Psoas muscle (tissue), 8 donors: ENCODE measurements around the gene TRPM3. TPM values are rescaled to one million over a fixed set of nuclear protein-coding genes. Genes with fewer than 3 reads are reported as not detected.
"Not testable (repeated sequence)": the region's sequence is repeated elsewhere in the genome, so short reads cannot be mapped to it uniquely, and the experiment has no call there.

Experiments
- ATAC-seq, 4 donors: fragments of 200-7000 bp; cut with Tn5 transposase; one replicate each; pipeline ENCODE4 v1.9.1; 2020; ENCODE audit warnings: moderate library complexity in 3 of 4, mild to moderate bottlenecking in 2 of 4
- DNase-seq, 2 donors: peaks; one replicate each; pipeline ENCODE4 v3.0.0-alpha.2; 2020
- H3K27ac ChIP-seq: fragments of 200-600 bp; one replicate; pipeline ENCODE4 v1.8.0; 2022
- H3K27me3 ChIP-seq, 3 donors: fragments of 200-600 bp in 1 of 3; one replicate each; pipeline versions ENCODE4 v1.6.1 to v1.8.0; 2013 to 2022; ENCODE audit warnings: low read length in 2 of 3, mild to moderate bottlenecking in 2 of 3, moderate library complexity in 1 of 3; ENCODE audit not compliant: insufficient read depth in 3 of 3
- H3K36me3 ChIP-seq, 2 donors: fragments of 200-600 bp in 1 of 2; one replicate each; pipeline versions ENCODE4 v1.6.1 to v1.8.0; 2013 to 2022; ENCODE audit warnings: low read depth in 1 of 2, mild to moderate bottlenecking in 1 of 2, moderate library complexity in 1 of 2; ENCODE audit not compliant: insufficient read depth in 1 of 2
- H3K4me1 ChIP-seq: fragments of 200-600 bp; one replicate; pipeline ENCODE4 v1.8.0; 2022
- H3K4me3 ChIP-seq: fragments of 200-600 bp; one replicate; pipeline ENCODE4 v1.8.0; 2022; ENCODE audit warnings: mild to moderate bottlenecking
- H3K9me3 ChIP-seq: fragments of 200-600 bp; one replicate; pipeline ENCODE4 v1.8.0; 2022
- WGBS, 3 donors: extraction: QIAGEN DNeasy Blood & Tissue Kit; methylation state at CpG; one replicate each; pipeline versions ENCODE4 v1.1.6 to v1.1.7; 2013; 5-methylcytosine and 5-hydroxymethylcytosine counted together
- intact Hi-C, 2 donors: fragments of 100-400 bp; cut with DNase I; formaldehyde crosslinking; loops; one replicate each; pipeline versions ENCODE4 v1.11.0 to v1.14.2; 2022
- polyA plus RNA-seq, 3 donors: library from polyadenylated mRNA; stranded (reverse); fragments of 200-250 nt; gene quantifications; one replicate each; pipeline ENCODE4 v1.2.3, GENCODE V29; 2013
- total RNA-seq, 4 donors: library from RNA; stranded (reverse); fragmentation: NEBNext Ultra II Directional in 2 of 4; extraction: Animal tissue kit (Norgen Biotek cat#: 25700) in 2 of 4; gene quantifications; one replicate each; pipeline versions ENCODE4 v1.2.1 to v1.2.4, GENCODE V29; 2021 to 2023
- TF ChIP-seq, protein P1 (sequence below): fragments of 200-600 bp; IDR thresholded peaks from one replicate; pipeline ENCODE4 v1.8.0; 2022; ENCODE audit warnings: antibody characterized with exemption
- donor health status: healthy with polysubstance abuse.
- donor health status: DM: no; HTN: no; CAD: no; lungs with moderate emphysema.
- donor health status: Bipolar disorder and iron deficiency.
- donor health status: healthy.
- donor health status: DM: yes; HTN: yes; CAD: no.
- donor health status: DM: no; HTN: no; CAD: no.
- donor health status: DM: no; HTN: no; CAD: no.
- donor health status: DM: yes; HTN: yes; CAD: no.

Gene TRPM3
- total and polyA plus RNA-seq, 7 donors, result 0.01 to 0.16 (median 0.06) TPM; not detected in 3

DNA sequence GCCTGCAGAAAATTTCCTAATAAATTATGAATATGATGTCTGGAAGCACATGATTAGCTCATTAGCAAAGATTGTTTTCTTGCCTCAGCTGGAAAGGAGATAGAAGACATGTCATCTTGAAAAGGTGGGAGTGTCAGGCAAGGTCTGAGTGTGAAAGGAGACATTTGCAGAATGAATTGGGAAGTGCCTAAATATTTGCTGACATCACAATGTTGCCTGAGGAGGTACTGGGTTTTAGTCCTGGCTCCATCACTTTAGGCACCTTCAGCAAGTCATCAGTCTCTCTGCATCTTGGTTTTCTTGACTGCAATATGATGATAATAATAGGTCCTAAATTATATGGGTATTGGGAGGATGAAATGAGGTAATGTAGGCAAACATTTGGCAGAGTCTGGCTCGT lies 140.1 kb downstream of the TRPM3 start:
- intact Hi-C loops, result no loop called here
- Histone ChIP-seq H3K27me3 (no peaks in the 10 kb centered on the region), H3K27ac (no peak overlapping the region), H3K4me3 (no peak overlapping the region), H3K9me3 (no peaks in the 10 kb centered on the region), H3K36me3 (no peaks in the 10 kb centered on the region), H3K4me1 (no peaks in the 10 kb centered on the region)
- no peak for DNase-seq
- TF ChIP-seq, protein P1, sequence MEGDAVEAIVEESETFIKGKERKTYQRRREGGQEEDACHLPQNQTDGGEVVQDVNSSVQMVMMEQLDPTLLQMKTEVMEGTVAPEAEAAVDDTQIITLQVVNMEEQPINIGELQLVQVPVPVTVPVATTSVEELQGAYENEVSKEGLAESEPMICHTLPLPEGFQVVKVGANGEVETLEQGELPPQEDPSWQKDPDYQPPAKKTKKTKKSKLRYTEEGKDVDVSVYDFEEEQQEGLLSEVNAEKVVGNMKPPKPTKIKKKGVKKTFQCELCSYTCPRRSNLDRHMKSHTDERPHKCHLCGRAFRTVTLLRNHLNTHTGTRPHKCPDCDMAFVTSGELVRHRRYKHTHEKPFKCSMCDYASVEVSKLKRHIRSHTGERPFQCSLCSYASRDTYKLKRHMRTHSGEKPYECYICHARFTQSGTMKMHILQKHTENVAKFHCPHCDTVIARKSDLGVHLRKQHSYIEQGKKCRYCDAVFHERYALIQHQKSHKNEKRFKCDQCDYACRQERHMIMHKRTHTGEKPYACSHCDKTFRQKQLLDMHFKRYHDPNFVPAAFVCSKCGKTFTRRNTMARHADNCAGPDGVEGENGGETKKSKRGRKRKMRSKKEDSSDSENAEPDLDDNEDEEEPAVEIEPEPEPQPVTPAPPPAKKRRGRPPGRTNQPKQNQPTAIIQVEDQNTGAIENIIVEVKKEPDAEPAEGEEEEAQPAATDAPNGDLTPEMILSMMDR, result no peak
- WGBS, 3 donors, result 30 to 52% (median 45%) methylated on average over 1 of the region's 1 CpG
- ATAC-seq, result no peak

DNA sequence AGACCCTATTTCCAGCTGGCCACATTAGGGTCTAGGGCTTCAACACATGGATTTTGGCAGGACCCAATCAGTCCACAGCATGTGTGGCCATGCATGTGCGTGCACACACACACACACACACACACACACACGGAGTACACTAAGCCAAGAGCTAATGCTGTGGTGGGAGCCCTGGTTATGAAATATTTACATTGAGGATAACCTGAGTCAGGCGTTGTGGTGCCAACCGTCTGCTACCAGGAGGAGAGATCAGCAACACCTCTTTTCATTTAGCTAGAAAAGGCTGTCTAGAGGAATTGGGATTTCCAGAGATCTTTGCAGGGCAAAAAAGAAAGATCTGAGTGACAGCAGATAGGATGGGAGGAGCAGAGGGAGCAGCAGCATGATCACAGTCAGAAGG lies 141.5 kb downstream of the TRPM3 start:
- Histone ChIP-seq H3K36me3 (no peaks in the 10 kb centered on the region), H3K4me1 (no peaks in the 10 kb centered on the region), H3K27ac (no peak overlapping the region), H3K9me3 (no peaks in the 10 kb centered on the region), H3K27me3 (no peaks in the 10 kb centered on the region), H3K4me3 (no peak overlapping the region)
- 75 to 81% (median 78%) methylated on average over 4 of the region's 4 CpGs for WGBS, 3 donors
- intact Hi-C loops, result no loop called here
- ATAC-seq, result no peak
- DNase-seq, result no peak
- TF ChIP-seq, protein P1, result no peak

DNA sequence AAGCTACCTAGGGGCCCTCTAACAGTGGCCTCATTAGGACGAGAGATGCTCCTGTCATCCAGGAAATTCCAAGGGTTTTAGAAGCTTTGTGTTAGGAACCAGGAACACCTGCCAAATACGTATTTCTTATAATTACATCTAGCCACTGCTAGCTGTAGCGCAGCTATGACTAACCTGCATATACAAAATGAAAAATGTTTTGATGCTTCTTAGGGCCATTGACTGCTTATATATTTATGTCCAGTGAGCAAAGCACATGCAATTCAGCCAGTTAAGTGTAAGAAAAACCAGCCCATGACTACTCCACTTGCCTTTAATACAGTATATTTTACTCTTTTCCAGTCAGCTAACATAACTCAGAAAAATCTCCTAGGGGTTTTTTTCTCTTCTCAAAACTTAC lies 143.3 kb downstream of the TRPM3 start:
- Histone ChIP-seq H3K36me3 (no peaks in the 10 kb centered on the region), H3K27ac (no peak overlapping the region), H3K4me3 (no peak overlapping the region), H3K27me3 (no peaks in the 10 kb centered on the region), H3K4me1 (no peaks in the 10 kb centered on the region), H3K9me3 (no peaks in the 10 kb centered on the region)
- intact Hi-C loops, result no loop called here
- WGBS, 3 donors, result 62 to 68% (median 66%) methylated on average over 3 of the region's 3 CpGs
- TF ChIP-seq, protein P1, result no peak
- DNase-seq (no peak), ATAC-seq (no peak)

DNA sequence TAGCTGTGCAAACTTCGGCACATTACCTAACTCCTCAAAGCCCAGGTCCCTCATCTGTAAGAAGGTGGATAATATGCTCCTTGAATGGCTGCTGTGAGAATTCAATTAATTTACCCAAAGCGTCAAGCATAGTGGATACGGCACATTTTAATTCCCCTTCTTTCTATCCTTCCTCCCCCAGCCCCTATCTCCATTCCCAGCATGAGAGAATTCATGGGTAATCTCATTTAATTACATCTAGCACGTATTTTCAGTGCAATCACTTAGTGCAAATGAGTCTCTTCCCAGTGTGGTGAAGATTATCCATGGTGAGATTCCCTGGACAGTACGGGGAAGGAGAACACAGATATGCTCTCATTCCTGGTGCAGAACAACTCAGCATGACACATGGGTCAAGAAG lies 145.6 kb downstream of the TRPM3 start:
- no peaks in the 10 kb centered on the region for H3K9me3 ChIP-seq
- 70 to 74% (median 71%) methylated on average over 5 of the region's 5 CpGs for WGBS, 3 donors
- no peak overlapping the region for H3K27ac ChIP-seq
- TF ChIP-seq, protein P1, result no peak
- DNase-seq, result no peak
- peaks cover 0 to 2% (median 0%) of the 10 kb centered on the region in 3 donors for H3K27me3 ChIP-seq
- H3K4me3 ChIP-seq, result no peak overlapping the region
- H3K4me1 ChIP-seq, result no peaks in the 10 kb centered on the region
- H3K36me3 ChIP-seq, result no peaks in the 10 kb centered on the region
- ATAC-seq, result no peak
- intact Hi-C loops, result no loop called here

DNA sequence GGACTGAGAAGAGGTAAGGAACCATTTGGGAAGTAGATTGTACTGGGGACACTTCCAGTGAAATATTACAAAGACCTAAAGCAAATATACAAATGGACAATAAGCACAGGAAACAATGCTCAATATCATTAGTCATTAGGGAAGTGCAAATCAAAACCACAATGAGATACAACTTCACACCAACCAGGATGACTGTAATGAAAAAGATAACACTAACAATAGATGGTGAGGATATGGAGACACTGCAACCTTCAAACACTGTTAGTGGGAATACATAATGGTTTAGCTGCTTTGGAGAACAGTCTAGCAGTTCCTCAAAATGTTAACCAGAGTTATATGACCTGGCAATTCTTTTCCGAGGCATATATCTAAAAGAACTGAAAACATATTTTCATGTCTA lies 149.7 kb downstream of the TRPM3 start:
- ATAC-seq (no peak), DNase-seq (no peak)
- no peaks in the 10 kb centered on the region for H3K4me1 ChIP-seq
- no peak overlapping the region for H3K4me3 ChIP-seq
- peaks cover 0 to 4% (median 0%) of the 10 kb centered on the region in 3 donors for H3K27me3 ChIP-seq
- WGBS, 3 donors, result 88 to 97% (median 93%) methylated on average over 1 of the region's 1 CpG
- intact Hi-C loops, result no loop called here
- no peak overlapping the region for H3K27ac ChIP-seq
- H3K36me3 ChIP-seq, result no peaks in the 10 kb centered on the region
- H3K9me3 ChIP-seq, result no peaks in the 10 kb centered on the region
- TF ChIP-seq, protein P1, result no peak

DNA sequence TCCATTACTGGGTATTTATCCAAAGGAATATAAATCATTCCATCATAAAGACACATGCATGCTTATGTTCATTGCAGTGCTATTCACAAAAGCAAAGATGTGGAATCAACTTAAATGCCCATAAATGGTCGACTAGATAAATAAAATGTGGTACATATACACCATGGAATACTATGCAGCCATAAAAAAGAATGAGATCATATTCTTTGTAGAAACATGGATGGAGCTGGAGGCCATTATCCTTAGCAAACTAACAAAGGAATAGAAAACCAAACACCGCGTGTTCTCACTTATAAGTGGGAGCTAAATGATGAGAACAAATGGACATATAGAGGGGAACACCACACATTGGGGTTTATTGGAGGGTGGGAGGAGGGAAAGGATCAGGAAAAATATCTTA lies 155.0 kb downstream of the TRPM3 start:
- WGBS, 3 donors, result 84 to 91% (median 87%) methylated on average over 3 of the region's 3 CpGs
- intact Hi-C loops, H3K36me3 ChIP-seq, H3K27me3 ChIP-seq, H3K4me3 ChIP-seq, DNase-seq, ATAC-seq, H3K4me1 ChIP-seq, H3K9me3 ChIP-seq, H3K27ac ChIP-seq: not testable (repeated sequence)
